Measurements from ENCODE around the gene SPEM3.

Gene SPEM3

DNA sequence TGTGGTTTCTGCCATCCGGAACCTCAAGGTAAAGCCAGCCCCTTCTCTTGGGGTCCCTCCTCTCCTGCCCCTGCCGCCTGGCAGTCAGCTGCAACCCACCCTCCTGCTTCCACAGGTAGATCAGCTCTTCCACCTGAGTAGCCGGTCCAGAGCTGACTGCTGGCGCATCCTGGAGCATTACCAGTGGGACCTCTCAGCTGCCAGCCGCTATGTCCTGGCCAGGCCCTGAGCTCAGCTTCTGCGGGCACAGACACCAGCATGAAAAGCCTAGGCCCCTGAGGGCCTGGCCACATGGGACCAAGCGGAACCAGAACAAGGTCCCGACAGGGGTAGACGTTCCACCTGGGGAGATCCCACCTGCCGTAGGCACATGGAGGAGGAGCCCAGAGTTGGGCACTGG, 39.8 kb upstream of the SPEM3 start:
- H4K8ac ChIP-seq (ENCODE audit: low read length) = no peak overlapping the region
- no peak overlapping the region for H3K27ac ChIP-seq (ENCODE audit: low read length, poor library complexity, severe bottlenecking)
- no peak for DNase-seq
- H3K4me3 ChIP-seq (ENCODE audit: insufficient read depth in 1 of 2, low read depth in 1 of 2, low read length in 2 of 2) = no peak overlapping the region
- H2AK5ac ChIP-seq (ENCODE audit: low read length, severe bottlenecking) = no peak overlapping the region
- H4K91ac ChIP-seq (ENCODE audit: low read length) = no peak overlapping the region
- peaks cover 23% of the 10 kb centered on the region for H3K4me1 ChIP-seq (ENCODE audit: control insufficient read depth, insufficient read depth, low read depth, low read length)
- H2BK5ac ChIP-seq (ENCODE audit: low read depth, low read length, poor library complexity, severe bottlenecking) = no peak overlapping the region
- no peaks in the 10 kb centered on the region for H3K27me3 ChIP-seq (ENCODE audit: control insufficient read depth in 1 of 2, insufficient read depth in 1 of 2, low read length in 2 of 2)
- H3K9ac ChIP-seq (ENCODE audit: low read length) = no peak overlapping the region
- no peak overlapping the region for H2BK12ac ChIP-seq (ENCODE audit: low read length in 2 of 2)
- H3K18ac ChIP-seq (ENCODE audit: low read depth in 1 of 2, low read length in 2 of 2) = no peak overlapping the region
- H3K79me1 ChIP-seq (replicated peaks; ENCODE audit: low read length, poor library complexity, severe bottlenecking) = peaks cover 22% of the 10 kb centered on the region
- no peak overlapping the region for H3K14ac ChIP-seq (ENCODE audit: low read length in 2 of 2)
- 98% methylated on average over 10 of the region's 10 CpGs for WGBS
- no peak overlapping the region for H3K4ac ChIP-seq (ENCODE audit: low read depth in 1 of 2, low read length in 2 of 2)
- no peak overlapping the region for H2BK15ac ChIP-seq (ENCODE audit: low read depth, poor library complexity, severe bottlenecking)
- no peak overlapping the region for H2AFZ ChIP-seq (ENCODE audit: low read depth, low read length)
- peaks cover 46 to 67% of the 10 kb centered on the region in 2 experiments for H3K36me3 ChIP-seq (ENCODE audit: control insufficient read depth in 1 of 2, insufficient read depth in 2 of 2, low read depth in 1 of 2, low read length in 2 of 2)
- H2BK120ac ChIP-seq (ENCODE audit: low read depth, low read length) = no peak overlapping the region
- no peak overlapping the region for H3K4me2 ChIP-seq (ENCODE audit: low read length, poor library complexity, severe bottlenecking)
- no peaks in the 10 kb centered on the region for H3K9me3 ChIP-seq (ENCODE audit: control insufficient read depth, low read length)
- H3K23ac ChIP-seq (ENCODE audit: low read length in 2 of 2) = no peak overlapping the region

DNA sequence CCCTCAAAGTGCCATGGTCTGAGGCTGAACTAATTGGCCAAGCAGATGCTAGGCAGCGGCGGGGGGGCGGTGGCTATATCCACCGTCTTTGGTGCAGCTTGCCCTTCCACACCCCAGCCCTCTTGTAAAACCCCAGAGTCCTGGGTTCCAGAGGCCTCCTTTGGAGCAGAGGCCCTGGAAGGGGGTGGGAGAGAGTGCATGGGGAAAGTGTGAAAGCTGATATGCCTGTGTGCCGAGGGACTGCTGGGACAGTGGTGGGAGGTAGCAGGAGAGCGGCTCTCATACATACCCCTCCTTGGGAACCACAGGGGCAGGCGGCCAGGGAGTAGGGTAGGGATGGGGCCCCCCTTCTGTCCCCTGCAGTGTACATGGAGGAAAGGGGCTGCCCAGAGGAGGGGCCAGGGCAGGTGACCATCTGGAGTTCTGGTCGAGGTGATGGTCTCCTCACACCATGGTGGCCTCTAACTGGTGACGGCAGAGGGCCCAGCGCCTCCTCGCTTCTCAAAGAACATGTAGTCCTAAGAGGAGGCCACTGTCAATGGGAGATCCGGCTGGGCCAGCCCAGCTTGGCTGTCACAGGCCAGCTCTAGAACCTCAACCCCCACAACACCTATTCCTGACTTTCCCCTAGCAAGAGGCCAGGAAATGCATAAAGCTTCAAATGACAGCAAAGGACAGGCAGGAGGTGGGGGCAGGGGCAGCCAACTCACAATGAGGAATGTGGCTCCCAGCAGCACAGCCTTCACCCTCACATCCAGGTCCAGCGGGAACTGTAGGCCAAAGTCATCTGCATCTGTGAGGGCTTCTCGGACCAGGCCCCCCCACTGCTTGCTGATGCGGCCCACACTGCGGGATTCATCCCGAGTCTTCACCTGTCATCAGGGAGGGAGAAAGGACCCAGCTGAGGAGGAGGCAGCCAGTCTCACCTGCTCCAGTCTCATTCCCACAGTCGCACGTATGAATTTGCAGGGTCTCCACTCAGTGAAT, 38.4 kb upstream of the SPEM3 start:
- H3K4me3 ChIP-seq (ENCODE audit: insufficient read depth in 1 of 2, low read depth in 1 of 2, low read length in 2 of 2) = no peak overlapping the region
- no peak overlapping the region for H3K14ac ChIP-seq (ENCODE audit: low read length in 2 of 2)
- H3K4me2 ChIP-seq (ENCODE audit: low read length, poor library complexity, severe bottlenecking) = no peak overlapping the region
- no peaks in the 10 kb centered on the region for H3K27me3 ChIP-seq (ENCODE audit: control insufficient read depth in 1 of 2, insufficient read depth in 1 of 2, low read length in 2 of 2)
- H3K79me1 ChIP-seq (replicated peaks; ENCODE audit: low read length, poor library complexity, severe bottlenecking) = peaks cover 22% of the 10 kb centered on the region
- H4K8ac ChIP-seq (ENCODE audit: low read length) = no peak overlapping the region
- no peak overlapping the region for H2BK12ac ChIP-seq (ENCODE audit: low read length in 2 of 2)
- H3K4me1 ChIP-seq (ENCODE audit: control insufficient read depth, insufficient read depth, low read depth, low read length) = peaks cover 21% of the 10 kb centered on the region
- no peak overlapping the region for H3K4ac ChIP-seq (ENCODE audit: low read depth in 1 of 2, low read length in 2 of 2)
- H2BK120ac ChIP-seq (ENCODE audit: low read depth, low read length) = no peak overlapping the region
- H3K23ac ChIP-seq (ENCODE audit: low read length in 2 of 2) = peak overlapping the region in 1 of 2 experiments; percentile 35
- no peak overlapping the region for H3K9ac ChIP-seq (ENCODE audit: low read length)
- no peak overlapping the region for H2AK5ac ChIP-seq (ENCODE audit: low read length, severe bottlenecking)
- H3K27ac ChIP-seq (ENCODE audit: low read length, poor library complexity, severe bottlenecking) = no peak overlapping the region
- H3K18ac ChIP-seq (ENCODE audit: low read depth in 1 of 2, low read length in 2 of 2) = no peak overlapping the region
- no peaks in the 10 kb centered on the region for H3K9me3 ChIP-seq (ENCODE audit: control insufficient read depth, low read length)
- H4K91ac ChIP-seq (ENCODE audit: low read length) = peak overlapping the region; percentile 52
- H3K36me3 ChIP-seq (ENCODE audit: control insufficient read depth in 1 of 2, insufficient read depth in 2 of 2, low read depth in 1 of 2, low read length in 2 of 2) = peaks cover 46 to 67% of the 10 kb centered on the region in 2 experiments
- 93% methylated on average over 17 of the region's 19 CpGs for WGBS
- DNase-seq = no peak
- no peak overlapping the region for H2AFZ ChIP-seq (ENCODE audit: low read depth, low read length)
- H2BK15ac ChIP-seq (ENCODE audit: low read depth, poor library complexity, severe bottlenecking) = no peak overlapping the region
- no peak overlapping the region for H2BK5ac ChIP-seq (ENCODE audit: low read depth, low read length, poor library complexity, severe bottlenecking)

DNA sequence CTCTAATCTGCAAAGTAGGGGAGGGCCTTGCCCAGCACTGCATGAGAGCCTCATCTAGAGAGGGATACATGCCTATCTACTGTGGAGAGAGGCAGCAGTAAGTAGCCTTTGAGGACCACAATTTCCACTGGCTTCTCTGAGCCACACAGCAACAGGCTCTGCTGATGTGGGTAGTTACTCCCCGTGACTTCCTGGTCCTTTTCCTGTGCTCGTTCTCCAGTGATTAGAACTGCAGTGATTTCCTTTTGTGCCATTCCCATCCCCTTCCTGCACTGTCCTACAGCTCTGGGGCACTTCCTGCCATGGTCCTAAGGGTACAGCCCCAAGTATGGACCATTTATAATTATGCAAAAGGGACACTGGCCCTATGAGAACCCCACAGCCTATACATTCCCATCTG, 37.4 kb upstream of the SPEM3 start:
- peaks cover 46 to 63% of the 10 kb centered on the region in 2 experiments for H3K36me3 ChIP-seq (ENCODE audit: control insufficient read depth in 1 of 2, insufficient read depth in 2 of 2, low read depth in 1 of 2, low read length in 2 of 2)
- H2BK120ac ChIP-seq (ENCODE audit: low read depth, low read length) = no peak overlapping the region
- no peak overlapping the region for H3K18ac ChIP-seq (ENCODE audit: low read depth in 1 of 2, low read length in 2 of 2)
- H3K14ac ChIP-seq (ENCODE audit: low read length in 2 of 2) = no peak overlapping the region
- H3K9me3 ChIP-seq (ENCODE audit: control insufficient read depth, low read length) = no peaks in the 10 kb centered on the region
- H3K4me1 ChIP-seq (ENCODE audit: control insufficient read depth, insufficient read depth, low read depth, low read length) = peaks cover 21% of the 10 kb centered on the region
- no peak overlapping the region for H3K23ac ChIP-seq (ENCODE audit: low read length in 2 of 2)
- H4K8ac ChIP-seq (ENCODE audit: low read length) = no peak overlapping the region
- H4K91ac ChIP-seq (ENCODE audit: low read length) = no peak overlapping the region
- H2BK12ac ChIP-seq (ENCODE audit: low read length in 2 of 2) = no peak overlapping the region
- H2AFZ ChIP-seq (ENCODE audit: low read depth, low read length) = no peak overlapping the region
- H3K79me1 ChIP-seq (replicated peaks; ENCODE audit: low read length, poor library complexity, severe bottlenecking) = peaks cover 22% of the 10 kb centered on the region
- H3K27ac ChIP-seq (ENCODE audit: low read length, poor library complexity, severe bottlenecking) = no peak overlapping the region
- H3K4me2 ChIP-seq (ENCODE audit: low read length, poor library complexity, severe bottlenecking) = no peak overlapping the region
- no peak overlapping the region for H2BK15ac ChIP-seq (ENCODE audit: low read depth, poor library complexity, severe bottlenecking)
- H3K4ac ChIP-seq (ENCODE audit: low read depth in 1 of 2, low read length in 2 of 2) = no peak overlapping the region
- WGBS = 71% methylated on average over 2 of the region's 2 CpGs
- no peak overlapping the region for H2AK5ac ChIP-seq (ENCODE audit: low read length, severe bottlenecking)
- no peak overlapping the region for H3K4me3 ChIP-seq (ENCODE audit: insufficient read depth in 1 of 2, low read depth in 1 of 2, low read length in 2 of 2)
- no peaks in the 10 kb centered on the region for H3K27me3 ChIP-seq (ENCODE audit: control insufficient read depth in 1 of 2, insufficient read depth in 1 of 2, low read length in 2 of 2)
- no peak overlapping the region for H2BK5ac ChIP-seq (ENCODE audit: low read depth, low read length, poor library complexity, severe bottlenecking)
- no peak overlapping the region for H3K9ac ChIP-seq (ENCODE audit: low read length)
- DNase-seq = no peak

Data from mesenchymal stem cell (in vitro differentiated cells and primary cell).